OCI-LY7 (cell line): ENCODE data around the gene CD38. TPM values are rescaled to one million over a fixed set of nuclear protein-coding genes. Genes with fewer than 3 reads are reported as not detected.

ENCODE experiments used
- BruUV-seq: library from RNA; stranded (reverse); fragments of 400-500 nt; replicated peaks from 2 replicates; lab custom pipeline; 2021; lab: Mats Ljungman, UMichigan
- CTCF ChIA-PET: fragments of 300-600 bp; sonication (Branson Sonifier 250); formaldehyde crosslinking; loops from one replicate; lab custom pipeline; 2022; ENCODE audit warnings: antibody characterized with exemption; ENCODE audit not compliant: unreplicated experiment; lab: Charles Lee
- POLR2A ChIA-PET: fragments of 300-600 bp; sonication (Branson Sonifier 250); formaldehyde crosslinking; loops from one replicate; lab custom pipeline; 2022; ENCODE audit warnings: antibody characterized with exemption; lab: Charles Lee
- DNase-seq: peaks from one replicate; pipeline ENCODE4 v3.0.0-alpha.2; 2015; ENCODE audit warnings: low spot score
- H2AFZ ChIP-seq: fragments of 200-600 bp; sonication (generic), shearing (Covaris generic); 2 replicates; pipeline ENCODE4 v1.6.1; 2014; ENCODE audit warnings: mild to moderate bottlenecking, antibody characterized with exemption, low read length, moderate library complexity
- H3K27ac ChIP-seq: fragments of 200-600 bp; sonication (generic); 2 replicates; pipeline ENCODE4 v1.5.1; 2014; ENCODE audit warnings: mixed run types, low read depth, mild to moderate bottlenecking, moderate library complexity, low read length, inconsistent platforms; ENCODE audit not compliant: poor library complexity, severe bottlenecking
- H3K36me3 ChIP-seq: fragments of 200-600 bp; sonication (generic); 2 replicates; pipeline ENCODE4 v1.6.1; 2014; ENCODE audit warnings: mild to moderate bottlenecking, antibody characterized with exemption, low read length, moderate library complexity, mixed read lengths; ENCODE audit not compliant: insufficient read depth
- H3K4me1 ChIP-seq: fragments of 200-600 bp; sonication (generic); 2 replicates; pipeline ENCODE4 v1.5.1; 2014; ENCODE audit warnings: mild to moderate bottlenecking, low read length; ENCODE audit not compliant: insufficient read depth, poor library complexity, severe bottlenecking
- H3K4me2 ChIP-seq: fragments of 200-600 bp; sonication (generic); 2 replicates; pipeline ENCODE4 v1.6.1; 2014; ENCODE audit warnings: mild to moderate bottlenecking, low read length
- H3K4me3 ChIP-seq: fragments of 200-600 bp; sonication (generic); 2 replicates; pipeline ENCODE4 v1.5.1; 2014; ENCODE audit warnings: mild to moderate bottlenecking, low read depth, low read length; ENCODE audit not compliant: poor library complexity, severe bottlenecking
- H3K79me2 ChIP-seq: fragments of 200-600 bp; sonication (generic); 2 replicates; pipeline ENCODE4 v1.6.1; 2016; ENCODE audit warnings: low read depth, mild to moderate bottlenecking, low read length, moderate library complexity, mixed read lengths; ENCODE audit not compliant: insufficient read depth
- H3K9me2 ChIP-seq: fragments of 200-600 bp; sonication (generic); 2 replicates; pipeline ENCODE4 v1.6.1; 2016; ENCODE audit warnings: mild to moderate bottlenecking, low read length, mixed read lengths; ENCODE audit not compliant: insufficient read depth
- H3K9me3 ChIP-seq: fragments of 200-600 bp; sonication (generic); 2 replicates; pipeline ENCODE4 v1.6.1; 2014; ENCODE audit warnings: mild to moderate bottlenecking, mixed run types, low read length, mixed read lengths
- H4K20me1 ChIP-seq: fragments of 200-600 bp; sonication (generic); 2 replicates; pipeline ENCODE4 v1.6.1; 2014; ENCODE audit warnings: mild to moderate bottlenecking, antibody characterized with exemption, low read length, moderate library complexity, mixed read lengths; ENCODE audit not compliant: insufficient read depth
- CTCF ChIP-seq: fragments of 200-600 bp; sonication (generic); conservative IDR thresholded peaks from 2 replicates; pipeline ENCODE4 v1.5.1; 2014; ENCODE audit warnings: mild to moderate bottlenecking, antibody characterized with exemption, low read length, moderate library complexity, mixed read lengths
- EZH2phosphoT487 ChIP-seq: fragments of 200-600 bp; sonication (generic); IDR thresholded peaks from 2 replicates; pipeline ENCODE4 v1.6.1; 2018; ENCODE audit warnings: low read depth, borderline replicate concordance, mild to moderate bottlenecking, mixed run types, antibody characterized with exemption, low read length, moderate library complexity, mixed read lengths
- intact Hi-C: fragments of 100-400 bp; cut with micrococcal nuclease; formaldehyde crosslinking; loops from one replicate; pipeline ENCODE4 v1.10.0; 2022; ENCODE audit not compliant: unreplicated experiment
- total RNA-seq, 2 experiments: library from RNA; depleted of rRNA in 1 of 2; stranded (reverse); fragments of >200 nt in 1 of 2; shearing (Covaris generic) in 1 of 2; gene quantifications; 2 replicates each; pipeline ENCODE4 v1.2.3, GENCODE V29; 2014 to 2022

Gene CD38
- total RNA-seq, 2 experiments from 2014 or later, result 92.0 to 176 TPM

DNA sequence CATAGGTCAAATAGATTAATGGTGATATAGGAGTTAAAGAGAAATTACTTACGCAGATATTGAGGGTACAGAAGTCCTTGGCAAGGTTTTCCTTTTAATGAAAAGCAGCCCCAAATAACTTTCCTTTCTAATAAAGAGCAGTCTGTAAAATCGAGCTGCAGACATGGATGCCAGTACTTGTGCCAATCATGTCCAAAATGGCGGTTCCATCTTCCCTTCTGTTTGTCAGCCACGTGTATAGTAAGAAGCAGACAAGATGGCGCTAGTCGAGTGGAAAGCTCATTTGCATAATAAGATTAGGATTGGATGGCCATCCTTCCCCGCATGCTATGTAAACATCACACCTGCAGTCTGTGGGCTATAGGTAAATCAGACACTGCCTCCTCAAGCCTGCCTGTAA is 92.0 kb downstream of the CD38 start:
- no peak for DNase-seq
- no peak overlapping the region for H2AFZ ChIP-seq
- TF ChIP-seq CTCF (no peak), EZH2phosphoT487 (no peak)
- intact Hi-C loops, result no loop called here
- H4K20me1 ChIP-seq, result no peaks in the 10 kb centered on the region
- no peaks in the 10 kb centered on the region for H3K36me3 ChIP-seq
- H3K27ac ChIP-seq, result no peak overlapping the region
- H3K4me3 ChIP-seq, result no peak overlapping the region
- ChIA-PET POLR2A (interaction anchor here (0.6 to 1.5 kb wide), 4 partner anchors 9 to 228 kb away, joined by 3 to 5 read pairs (median 4); no protein-coding TSS in a partner anchor), CTCF (no interaction called here)
- H3K4me2 ChIP-seq, result no peak overlapping the region
- H3K4me1 ChIP-seq, result no peaks in the 10 kb centered on the region
- no peaks in the 10 kb centered on the region for H3K9me3 ChIP-seq
- BruUV-seq, result no TSS peak
- no peaks in the 10 kb centered on the region for H3K9me2 ChIP-seq
- no peaks in the 10 kb centered on the region for H3K79me2 ChIP-seq

DNA sequence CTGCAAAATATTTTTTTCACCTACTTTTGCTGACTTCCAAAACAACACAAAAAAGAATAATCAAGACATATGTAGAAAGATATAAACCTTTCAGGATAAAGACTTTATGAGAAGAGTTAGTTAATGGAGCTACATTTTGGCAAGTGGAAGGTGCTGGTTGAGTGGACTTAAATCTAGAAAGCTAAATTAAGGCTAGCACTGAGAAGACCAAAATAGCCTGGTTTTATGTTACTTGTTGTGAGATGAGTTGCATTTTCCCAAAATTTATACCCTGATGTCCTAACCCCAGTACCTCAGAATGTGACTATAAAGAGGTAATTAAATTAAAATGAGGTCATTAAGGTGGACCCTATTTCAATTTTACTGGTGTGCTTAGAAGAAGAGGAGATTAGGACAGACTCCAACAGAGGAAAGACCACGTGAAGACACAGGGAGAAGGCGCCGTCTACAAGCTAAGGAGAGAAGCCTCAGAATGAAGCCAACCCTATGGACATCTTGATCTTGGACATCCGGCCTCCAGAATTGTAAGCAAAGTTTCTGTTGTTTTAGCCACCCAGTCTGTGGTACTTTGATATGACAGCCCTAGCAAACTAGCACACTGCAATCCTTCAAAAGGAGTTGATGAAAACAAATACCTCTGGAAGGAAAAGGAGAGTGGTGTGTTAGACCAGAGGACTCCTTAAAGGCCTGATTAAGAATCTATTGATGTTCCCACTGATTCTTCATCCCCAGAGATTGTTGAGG is 93.0 kb downstream of the CD38 start:
- ChIA-PET POLR2A (interaction anchor here (0.6 to 1.5 kb wide), 2 partner anchors 8 to 111 kb away, joined by 3 to 5 read pairs; no protein-coding TSS in a partner anchor), CTCF (no interaction called here)
- intact Hi-C loops, result no loop called here
- no peaks in the 10 kb centered on the region for H3K79me2 ChIP-seq
- H3K9me2 ChIP-seq, result no peaks in the 10 kb centered on the region
- no peak overlapping the region for H3K27ac ChIP-seq
- H2AFZ ChIP-seq, result no peak overlapping the region
- H3K4me3 ChIP-seq, result no peak overlapping the region
- H3K4me1 ChIP-seq, result no peaks in the 10 kb centered on the region
- no peak for DNase-seq
- H3K9me3 ChIP-seq, result no peaks in the 10 kb centered on the region
- no TSS peak for BruUV-seq
- TF ChIP-seq CTCF, result no peak
- TF ChIP-seq EZH2phosphoT487, result no peak
- H4K20me1 ChIP-seq, result no peaks in the 10 kb centered on the region
- H3K36me3 ChIP-seq, result no peaks in the 10 kb centered on the region
- no peak overlapping the region for H3K4me2 ChIP-seq

DNA sequence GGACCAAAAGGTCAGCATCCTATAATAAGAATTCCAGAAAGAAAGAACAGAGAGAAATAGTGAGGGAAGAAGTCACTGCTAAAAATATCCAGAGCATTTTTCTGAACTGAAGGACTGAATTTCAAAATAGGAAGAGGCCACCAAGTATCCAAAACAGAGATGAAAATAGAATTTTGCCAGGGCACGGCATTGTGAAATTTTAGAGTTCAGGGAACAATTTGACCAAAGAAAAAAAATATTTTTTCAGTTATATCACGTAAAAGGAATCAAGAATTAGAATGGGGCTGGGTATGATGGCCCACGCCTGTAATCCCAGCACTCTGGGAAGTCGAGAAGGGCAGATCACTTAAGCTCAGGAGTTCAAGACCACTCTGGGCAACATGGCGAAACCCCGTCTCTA is 95.0 kb downstream of the CD38 start:
- Histone ChIP-seq H3K4me1 (no peaks in the 10 kb centered on the region), H3K9me3 (0 out of 2 replicates have a peak, but pooled peaks cover 4% of the 10 kb centered on the region), H2AFZ (no peak overlapping the region), H3K79me2 (no peaks in the 10 kb centered on the region), H3K36me3 (no peaks in the 10 kb centered on the region), H3K4me2 (no peak overlapping the region), H3K27ac (no peak overlapping the region), H3K4me3 (no peak overlapping the region), H3K9me2 (no peaks in the 10 kb centered on the region), H4K20me1 (no peaks in the 10 kb centered on the region)
- CTCF ChIA-PET, result no interaction called here
- no peak for DNase-seq
- POLR2A ChIA-PET, result interaction anchor here (0.6 to 1.3 kb wide), 3 partner anchors 10 to 126 kb away, joined by 3 to 5 read pairs (median 3); no protein-coding TSS in a partner anchor
- TF ChIP-seq CTCF (no peak), EZH2phosphoT487 (no peak)
- BruUV-seq, result no TSS peak
- intact Hi-C loops, result no loop called here
